22Rv1 (cell line): ENCODE results near the gene NUF2.

Experiments used
- ZFX ChIP-seq: fragments of 450-650 bp; IDR thresholded peaks from 2 replicates; pipeline ENCODE4 v1.6.1; 2017; ENCODE audit warnings: antibody characterized with exemption, borderline replicate concordance
- TF ChIP-seq, protein P1 (sequence below): fragments of 450-650 bp; IDR thresholded peaks from 2 replicates; pipeline ENCODE4 v1.5.1; 2017; ENCODE audit warnings: mild to moderate bottlenecking

DNA sequence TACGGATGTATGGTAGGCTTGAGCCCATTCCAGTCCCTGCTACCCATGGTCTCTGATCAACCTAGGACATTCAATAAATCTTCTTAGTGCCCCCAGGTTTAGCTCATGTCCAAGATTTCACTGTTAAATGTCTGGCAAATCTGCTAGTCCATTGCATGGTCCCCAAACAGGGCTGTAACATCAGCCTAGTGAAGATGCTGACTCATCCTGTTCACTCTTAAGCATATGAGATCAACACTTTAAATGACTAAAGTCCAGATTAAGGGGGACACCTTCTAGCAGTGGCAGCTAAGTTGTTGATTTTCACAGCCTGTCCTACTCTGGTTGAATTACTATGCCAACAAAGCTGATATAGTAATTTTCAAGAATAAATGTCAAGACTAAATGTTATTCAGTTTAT is 46.5 kb upstream of the NUF2 start:
- TF ChIP-seq, protein P1, sequence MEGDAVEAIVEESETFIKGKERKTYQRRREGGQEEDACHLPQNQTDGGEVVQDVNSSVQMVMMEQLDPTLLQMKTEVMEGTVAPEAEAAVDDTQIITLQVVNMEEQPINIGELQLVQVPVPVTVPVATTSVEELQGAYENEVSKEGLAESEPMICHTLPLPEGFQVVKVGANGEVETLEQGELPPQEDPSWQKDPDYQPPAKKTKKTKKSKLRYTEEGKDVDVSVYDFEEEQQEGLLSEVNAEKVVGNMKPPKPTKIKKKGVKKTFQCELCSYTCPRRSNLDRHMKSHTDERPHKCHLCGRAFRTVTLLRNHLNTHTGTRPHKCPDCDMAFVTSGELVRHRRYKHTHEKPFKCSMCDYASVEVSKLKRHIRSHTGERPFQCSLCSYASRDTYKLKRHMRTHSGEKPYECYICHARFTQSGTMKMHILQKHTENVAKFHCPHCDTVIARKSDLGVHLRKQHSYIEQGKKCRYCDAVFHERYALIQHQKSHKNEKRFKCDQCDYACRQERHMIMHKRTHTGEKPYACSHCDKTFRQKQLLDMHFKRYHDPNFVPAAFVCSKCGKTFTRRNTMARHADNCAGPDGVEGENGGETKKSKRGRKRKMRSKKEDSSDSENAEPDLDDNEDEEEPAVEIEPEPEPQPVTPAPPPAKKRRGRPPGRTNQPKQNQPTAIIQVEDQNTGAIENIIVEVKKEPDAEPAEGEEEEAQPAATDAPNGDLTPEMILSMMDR: no peak
- no peak for TF ChIP-seq ZFX
